Measurements from ENCODE around the gene KRT84. TPM values are rescaled to one million over a fixed set of nuclear protein-coding genes. Genes with fewer than 3 reads are reported as not detected.
A peak's percentile ranks its signal among the peaks of the same experiment; 100 is the strongest.

The KRT84 gene
- total RNA-seq, 1 experiment from 2014 or later, result not detected

GRCh38 chr12:52371716-52372115 is 13.7 kb downstream of the KRT84 start (continued):
- TF ChIP-seq ZNF512 (CRISPR knock-in tag; IDR thresholded peaks at IDR 0.05; ENCODE audit: borderline replicate concordance) (no peak), NR1H2 (CRISPR knock-in tag; IDR thresholded peaks at IDR 0.05) (no peak), NFYB (CRISPR knock-in tag; conservative IDR thresholded peaks at IDR 0.05; ENCODE audit: low read depth) (no peak), NFATC4 (CRISPR knock-in tag; IDR thresholded peaks at IDR 0.05) (no peak)
- TF ChIP-seq, protein P1, sequence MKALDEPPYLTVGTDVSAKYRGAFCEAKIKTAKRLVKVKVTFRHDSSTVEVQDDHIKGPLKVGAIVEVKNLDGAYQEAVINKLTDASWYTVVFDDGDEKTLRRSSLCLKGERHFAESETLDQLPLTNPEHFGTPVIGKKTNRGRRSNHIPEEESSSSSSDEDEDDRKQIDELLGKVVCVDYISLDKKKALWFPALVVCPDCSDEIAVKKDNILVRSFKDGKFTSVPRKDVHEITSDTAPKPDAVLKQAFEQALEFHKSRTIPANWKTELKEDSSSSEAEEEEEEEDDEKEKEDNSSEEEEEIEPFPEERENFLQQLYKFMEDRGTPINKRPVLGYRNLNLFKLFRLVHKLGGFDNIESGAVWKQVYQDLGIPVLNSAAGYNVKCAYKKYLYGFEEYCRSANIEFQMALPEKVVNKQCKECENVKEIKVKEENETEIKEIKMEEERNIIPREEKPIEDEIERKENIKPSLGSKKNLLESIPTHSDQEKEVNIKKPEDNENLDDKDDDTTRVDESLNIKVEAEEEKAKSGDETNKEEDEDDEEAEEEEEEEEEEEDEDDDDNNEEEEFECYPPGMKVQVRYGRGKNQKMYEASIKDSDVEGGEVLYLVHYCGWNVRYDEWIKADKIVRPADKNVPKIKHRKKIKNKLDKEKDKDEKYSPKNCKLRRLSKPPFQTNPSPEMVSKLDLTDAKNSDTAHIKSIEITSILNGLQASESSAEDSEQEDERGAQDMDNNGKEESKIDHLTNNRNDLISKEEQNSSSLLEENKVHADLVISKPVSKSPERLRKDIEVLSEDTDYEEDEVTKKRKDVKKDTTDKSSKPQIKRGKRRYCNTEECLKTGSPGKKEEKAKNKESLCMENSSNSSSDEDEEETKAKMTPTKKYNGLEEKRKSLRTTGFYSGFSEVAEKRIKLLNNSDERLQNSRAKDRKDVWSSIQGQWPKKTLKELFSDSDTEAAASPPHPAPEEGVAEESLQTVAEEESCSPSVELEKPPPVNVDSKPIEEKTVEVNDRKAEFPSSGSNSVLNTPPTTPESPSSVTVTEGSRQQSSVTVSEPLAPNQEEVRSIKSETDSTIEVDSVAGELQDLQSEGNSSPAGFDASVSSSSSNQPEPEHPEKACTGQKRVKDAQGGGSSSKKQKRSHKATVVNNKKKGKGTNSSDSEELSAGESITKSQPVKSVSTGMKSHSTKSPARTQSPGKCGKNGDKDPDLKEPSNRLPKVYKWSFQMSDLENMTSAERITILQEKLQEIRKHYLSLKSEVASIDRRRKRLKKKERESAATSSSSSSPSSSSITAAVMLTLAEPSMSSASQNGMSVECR (CRISPR knock-in tag; IDR thresholded peaks at IDR 0.05; ENCODE audit: borderline replicate concordance), result no peak

DNA sequence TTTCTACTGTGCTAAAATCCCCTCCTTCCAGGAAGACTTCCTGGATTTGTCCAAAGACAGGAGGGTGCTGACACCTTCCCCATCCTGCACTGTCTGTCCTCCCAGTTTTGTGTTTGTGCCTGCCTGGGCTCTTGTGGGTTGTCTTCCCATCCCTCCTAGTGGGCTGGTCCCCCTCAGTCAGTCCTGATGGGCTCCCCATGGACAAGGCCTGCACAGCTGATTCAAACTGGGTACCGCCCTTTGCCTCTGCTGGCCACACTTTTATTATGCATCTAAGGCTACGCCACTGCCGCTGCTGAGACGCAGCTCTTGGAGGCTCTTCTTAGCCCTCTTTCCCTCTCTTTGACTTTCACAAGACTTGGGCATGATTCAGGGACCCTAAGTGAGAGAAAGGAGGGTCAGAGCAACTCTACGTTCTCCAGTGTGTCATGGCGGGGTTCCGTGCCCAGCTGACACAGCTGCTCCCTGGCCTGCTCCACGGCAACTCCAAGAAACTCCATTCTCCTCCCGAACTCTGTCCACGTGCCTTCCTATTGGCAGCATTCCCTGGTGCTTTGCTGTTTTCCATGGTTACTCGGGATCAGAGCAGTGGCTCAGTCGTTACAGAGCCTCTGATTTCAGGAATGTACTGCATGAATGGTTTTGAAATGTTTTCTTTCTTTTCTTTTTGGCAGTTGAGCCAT is 14.4 kb downstream of the KRT84 start:
- no peak for DNase-seq (ENCODE audit: low spot score)
- no peak overlapping the region for H3K4me3 Mint-ChIP-seq
- no peaks in the 10 kb centered on the region for H3K27me3 Mint-ChIP-seq (ENCODE audit: low read depth)
- ATAC-seq, result no peak
- H3K27ac Mint-ChIP-seq, result 0 out of 2 replicates have a peak overlapping the region, but pooled peaks have one; percentile 6
- no peaks in the 10 kb centered on the region for H3K9me3 Mint-ChIP-seq
- CTCF ChIA-PET, result interaction anchor here (0.5 to 3.2 kb wide), 10 partner anchors 9 to 509 kb away, joined by 3 to 21 read pairs (median 6); no protein-coding TSS in a partner anchor
- TF ChIP-seq ZNF138 (CRISPR knock-in tag; conservative IDR thresholded peaks at IDR 0.05), result no peak
- no peaks in the 10 kb centered on the region for H3K4me1 Mint-ChIP-seq
- H3K36me3 Mint-ChIP-seq, result no peaks in the 10 kb centered on the region
- POLR2A ChIA-PET, result no interaction called here

GRCh38 chr12:52369809-52370208 is 15.6 kb downstream of the KRT84 start:
- ChIA-PET CTCF (interaction anchor here (0.9 to 2.3 kb wide), 9 partner anchors 11 to 611 kb away, joined by 4 to 10 read pairs (median 5); no protein-coding TSS in a partner anchor), POLR2A (no interaction called here)
- TF ChIP-seq KAT7 (CRISPR knock-in tag; IDR thresholded peaks at IDR 0.05; ENCODE audit: borderline replicate concordance), result no peak
- TF ChIP-seq, protein P2, sequence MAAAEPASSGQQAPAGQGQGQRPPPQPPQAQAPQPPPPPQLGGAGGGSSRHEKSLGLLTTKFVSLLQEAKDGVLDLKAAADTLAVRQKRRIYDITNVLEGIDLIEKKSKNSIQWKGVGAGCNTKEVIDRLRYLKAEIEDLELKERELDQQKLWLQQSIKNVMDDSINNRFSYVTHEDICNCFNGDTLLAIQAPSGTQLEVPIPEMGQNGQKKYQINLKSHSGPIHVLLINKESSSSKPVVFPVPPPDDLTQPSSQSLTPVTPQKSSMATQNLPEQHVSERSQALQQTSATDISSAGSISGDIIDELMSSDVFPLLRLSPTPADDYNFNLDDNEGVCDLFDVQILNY (CRISPR knock-in tag; IDR thresholded peaks at IDR 0.05), result no peak
- TF ChIP-seq MXD4 (CRISPR knock-in tag; IDR thresholded peaks at IDR 0.05; ENCODE audit: borderline replicate concordance), result no peak
- no peak for TF ChIP-seq ATF2 (CRISPR knock-in tag; IDR thresholded peaks at IDR 0.05; ENCODE audit: borderline replicate concordance, low read depth)
- no peak for TF ChIP-seq EMX1 (CRISPR knock-in tag; IDR thresholded peaks at IDR 0.05)
- H3K9me3 Mint-ChIP-seq, result no peaks in the 10 kb centered on the region
- ATAC-seq, result no peak
- no peak for DNase-seq (ENCODE audit: low spot score)
- H3K27ac Mint-ChIP-seq, result no peak overlapping the region
- H3K4me1 Mint-ChIP-seq, result no peaks in the 10 kb centered on the region
- H3K27me3 Mint-ChIP-seq (ENCODE audit: low read depth), result no peaks in the 10 kb centered on the region
- H3K4me3 Mint-ChIP-seq, result no peak overlapping the region
- H3K36me3 Mint-ChIP-seq, result no peaks in the 10 kb centered on the region

All from WTC11 (cell line).